ENCODE results near the gene ATP2C2. TPM values are rescaled to one million over a fixed set of nuclear protein-coding genes. Genes with fewer than 3 reads are reported as not detected.

Gene ATP2C2
- total RNA-seq, 4 donors from 2014 or later = 1.1 to 25.8 (median 5.6) TPM

- Histone ChIP-seq H3K4me1 (no peaks in the 10 kb centered on the region), H3K36me3 (peaks cover 12 to 99% (median 44%) of the 10 kb centered on the region in 3 donors), H3K27me3 (no peaks in the 10 kb centered on the region), H3K27ac (no peak overlapping the region), H3K9me3 (no peaks in the 10 kb centered on the region), H3K4me3 (no peak overlapping the region)
- intact Hi-C loops (cut with DNase I) = loop anchor here (10.0 kb wide), 1 partner anchor 209 kb away; no protein-coding TSS in a partner anchor
- DNase-seq = no peak
- 85 to 87% methylated on average over 11 to 19 of the region's 19 CpGs for WGBS, 2 donors
- no peak for TF ChIP-seq POLR2A (IDR thresholded peaks at IDR 0.05)
- TF ChIP-seq CTCF (IDR thresholded peaks at IDR 0.05) = no peak
Observed at GRCh38 chr16:84483882-84484565, 115.7 kb downstream of the ATP2C2 start.

GRCh38 chr16:84484579-84485254 is 116.4 kb downstream of the ATP2C2 start:
- no peak overlapping the region for H3K4me3 ChIP-seq
- no peak overlapping the region for H3K27ac ChIP-seq
- TF ChIP-seq POLR2A (IDR thresholded peaks at IDR 0.05) (no peak), CTCF (IDR thresholded peaks at IDR 0.05) (peak in 5 of 6 experiments; percentile 67 to 83 (median 75))
- intact Hi-C loops (cut with DNase I) = loop anchor here (10.0 kb wide), 1 partner anchor 210 kb away; no protein-coding TSS in a partner anchor
- H3K9me3 ChIP-seq = no peaks in the 10 kb centered on the region
- WGBS, 2 donors = 61 to 67% methylated on average over 13 to 14 of the region's 15 CpGs
- peaks cover 15 to 99% (median 37%) of the 10 kb centered on the region in 3 donors for H3K36me3 ChIP-seq
- H3K27me3 ChIP-seq = no peaks in the 10 kb centered on the region
- no peak for DNase-seq
- H3K4me1 ChIP-seq = no peaks in the 10 kb centered on the region

- intact Hi-C loops (cut with DNase I) = loop anchor here (10.0 kb wide), 1 partner anchor 211 kb away; no protein-coding TSS in a partner anchor
- Histone ChIP-seq H3K4me3 (no peak overlapping the region), H3K27ac (no peak overlapping the region), H3K4me1 (no peaks in the 10 kb centered on the region), H3K27me3 (no peaks in the 10 kb centered on the region), H3K9me3 (no peaks in the 10 kb centered on the region), H3K36me3 (peaks cover 8 to 98% (median 30%) of the 10 kb centered on the region in 3 donors)
- no peak for DNase-seq
- 91 to 95% methylated on average over 16 of the region's 16 CpGs for WGBS, 2 donors
- TF ChIP-seq POLR2A (IDR thresholded peaks at IDR 0.05) (no peak), CTCF (IDR thresholded peaks at IDR 0.05) (no peak)
Observed at GRCh38 chr16:84485255-84486010, 117.1 kb downstream of the ATP2C2 start.

- DNase-seq = no peak
- no peaks in the 10 kb centered on the region for H3K4me1 ChIP-seq
- TF ChIP-seq POLR2A (IDR thresholded peaks at IDR 0.05) (no peak), CTCF (IDR thresholded peaks at IDR 0.05) (no peak)
- H3K27me3 ChIP-seq = no peaks in the 10 kb centered on the region
- H3K4me3 ChIP-seq = no peak overlapping the region
- intact Hi-C loops (cut with DNase I) = loop anchor here (10.0 kb wide), 1 partner anchor 211 kb away; no protein-coding TSS in a partner anchor
- no peak overlapping the region for H3K27ac ChIP-seq
- H3K36me3 ChIP-seq = peaks cover 5 to 97% (median 23%) of the 10 kb centered on the region in 3 donors
- no peaks in the 10 kb centered on the region for H3K9me3 ChIP-seq
- 89% methylated on average over 9 to 11 of the region's 14 CpGs for WGBS, 2 donors
Observed at GRCh38 chr16:84486126-84486525, 117.8 kb downstream of the ATP2C2 start.

Data from esophagus squamous epithelium (tissue), 5 donors.